ENCODE results near the gene TMEM178B.

DNA sequence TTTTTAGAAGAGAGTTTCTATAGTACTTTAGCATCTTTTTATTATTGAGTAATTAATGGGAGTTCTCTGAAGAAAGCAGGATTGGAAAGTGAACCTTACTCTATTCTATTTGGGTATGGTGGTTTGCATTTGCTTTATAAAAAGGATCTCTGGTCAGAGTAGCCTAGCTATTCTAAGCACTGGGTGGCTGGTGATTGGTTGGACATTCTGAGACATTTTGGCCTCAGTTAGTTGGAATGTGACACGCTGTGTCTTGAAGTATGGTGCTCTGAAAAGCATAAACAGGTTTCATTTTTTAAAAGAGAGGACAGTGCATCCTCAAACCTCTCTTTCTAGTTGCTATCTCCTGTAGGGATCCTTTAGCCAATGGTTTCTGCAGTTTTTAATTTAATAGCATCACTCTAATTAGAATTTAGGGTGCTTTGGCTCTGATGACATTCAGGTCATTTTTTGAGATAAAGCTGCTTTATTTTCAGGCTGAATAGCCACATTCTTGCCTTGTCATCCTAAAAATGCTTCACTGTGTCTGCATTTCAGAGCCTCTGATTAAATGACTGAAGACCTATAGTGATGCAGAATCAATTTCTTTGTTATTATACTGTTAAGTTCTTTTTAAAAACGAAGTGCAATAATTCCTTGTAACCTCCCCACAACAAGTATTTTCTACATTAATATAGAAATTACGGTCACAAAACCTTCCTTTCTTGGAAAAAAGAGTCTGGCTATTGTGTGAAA is 20.6 kb downstream of the TMEM178B start:
- TF ChIP-seq, protein P1, sequence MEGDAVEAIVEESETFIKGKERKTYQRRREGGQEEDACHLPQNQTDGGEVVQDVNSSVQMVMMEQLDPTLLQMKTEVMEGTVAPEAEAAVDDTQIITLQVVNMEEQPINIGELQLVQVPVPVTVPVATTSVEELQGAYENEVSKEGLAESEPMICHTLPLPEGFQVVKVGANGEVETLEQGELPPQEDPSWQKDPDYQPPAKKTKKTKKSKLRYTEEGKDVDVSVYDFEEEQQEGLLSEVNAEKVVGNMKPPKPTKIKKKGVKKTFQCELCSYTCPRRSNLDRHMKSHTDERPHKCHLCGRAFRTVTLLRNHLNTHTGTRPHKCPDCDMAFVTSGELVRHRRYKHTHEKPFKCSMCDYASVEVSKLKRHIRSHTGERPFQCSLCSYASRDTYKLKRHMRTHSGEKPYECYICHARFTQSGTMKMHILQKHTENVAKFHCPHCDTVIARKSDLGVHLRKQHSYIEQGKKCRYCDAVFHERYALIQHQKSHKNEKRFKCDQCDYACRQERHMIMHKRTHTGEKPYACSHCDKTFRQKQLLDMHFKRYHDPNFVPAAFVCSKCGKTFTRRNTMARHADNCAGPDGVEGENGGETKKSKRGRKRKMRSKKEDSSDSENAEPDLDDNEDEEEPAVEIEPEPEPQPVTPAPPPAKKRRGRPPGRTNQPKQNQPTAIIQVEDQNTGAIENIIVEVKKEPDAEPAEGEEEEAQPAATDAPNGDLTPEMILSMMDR (optimal IDR thresholded peaks at IDR 0.05 in 1 of 3, IDR thresholded peaks at IDR 0.05 in 1 of 3, conservative IDR thresholded peaks at IDR 0.05 in 1 of 3; ENCODE audit: extremely low read depth in 1 of 3, insufficient read depth in 2 of 3, low read length in 3 of 3): no peak
- TF ChIP-seq EZH2 (IDR thresholded peaks at IDR 0.05; ENCODE audit: low read length): no peak
